ENCODE results near the gene USP4.

USP4 gene

GRCh38 chr3:49339941-49340800, at the start of gene USP4:
Gene USP4 (minus strand): TSS chr3:49340053. CDS start chr3:49340024, 29 bp downstream.
- no peaks in the 10 kb centered on the region for H3K27me3 ChIP-seq (replicated peaks; ENCODE audit: control insufficient read depth, insufficient read depth, low read length)
- H3K9ac ChIP-seq (ENCODE audit: low read length): peak within 1 kb of the TSS; percentile 96
- H3K4me3 ChIP-seq (ENCODE audit: low read length): peak within 1 kb of the TSS; percentile 95
- H3K36me3 ChIP-seq (ENCODE audit: control insufficient read depth, insufficient read depth, low read length, severe bottlenecking): peaks cover 12% of the 10 kb centered on the region
- peaks cover 19% of the 10 kb centered on the region for H3K4me1 ChIP-seq (ENCODE audit: control insufficient read depth, insufficient read depth, low read length)
- DNase-seq (ENCODE audit: low read depth): peak; percentile 90
- H3K9me3 ChIP-seq (ENCODE audit: control insufficient read depth, low read length): no peaks in the 10 kb centered on the region

- H3K4me1 ChIP-seq (ENCODE audit: control insufficient read depth, insufficient read depth, low read length): peaks cover 11% of the 10 kb centered on the region
- no peak overlapping the region for H3K9ac ChIP-seq (ENCODE audit: low read length)
- no peaks in the 10 kb centered on the region for H3K9me3 ChIP-seq (ENCODE audit: control insufficient read depth, low read length)
- H3K36me3 ChIP-seq (ENCODE audit: control insufficient read depth, insufficient read depth, low read length, severe bottlenecking): peaks cover 7% of the 10 kb centered on the region
- no peak overlapping the region for H3K4me3 ChIP-seq (ENCODE audit: low read length)
- DNase-seq (ENCODE audit: low read depth): no peak
- H3K27me3 ChIP-seq (replicated peaks; ENCODE audit: control insufficient read depth, insufficient read depth, low read length): no peaks in the 10 kb centered on the region
These were observed 49.4 kb upstream of the USP4 start for GRCh38 chr3:49389297-49389696.

GRCh38 chr3:49388289-49388820, 48.5 kb upstream of the USP4 start:
- Histone ChIP-seq H3K27me3 (replicated peaks; ENCODE audit: control insufficient read depth, insufficient read depth, low read length) (no peaks in the 10 kb centered on the region), H3K4me1 (ENCODE audit: control insufficient read depth, insufficient read depth, low read length) (peaks cover 11% of the 10 kb centered on the region), H3K9ac (ENCODE audit: low read length) (no peak overlapping the region)

GRCh38 chr3:49387721-49388120, 47.9 kb upstream of the USP4 start:
- Histone ChIP-seq H3K4me3 (ENCODE audit: low read length) (no peak overlapping the region), H3K27me3 (replicated peaks; ENCODE audit: control insufficient read depth, insufficient read depth, low read length) (no peaks in the 10 kb centered on the region), H3K36me3 (ENCODE audit: control insufficient read depth, insufficient read depth, low read length, severe bottlenecking) (peaks cover 5% of the 10 kb centered on the region), H3K9me3 (ENCODE audit: control insufficient read depth, low read length) (no peaks in the 10 kb centered on the region), H3K4me1 (ENCODE audit: control insufficient read depth, insufficient read depth, low read length) (peaks cover 11% of the 10 kb centered on the region), H3K9ac (ENCODE audit: low read length) (no peak overlapping the region)
- no peak for DNase-seq (ENCODE audit: low read depth)

More at GRCh38 chr3:49388289-49388820, 48.5 kb upstream of the USP4 start:
- H3K4me3 ChIP-seq (ENCODE audit: low read length): no peak overlapping the region
- H3K9me3 ChIP-seq (ENCODE audit: control insufficient read depth, low read length): no peaks in the 10 kb centered on the region
- no peak for DNase-seq (ENCODE audit: low read depth)
- H3K36me3 ChIP-seq (ENCODE audit: control insufficient read depth, insufficient read depth, low read length, severe bottlenecking): peaks cover 5% of the 10 kb centered on the region

DNA sequence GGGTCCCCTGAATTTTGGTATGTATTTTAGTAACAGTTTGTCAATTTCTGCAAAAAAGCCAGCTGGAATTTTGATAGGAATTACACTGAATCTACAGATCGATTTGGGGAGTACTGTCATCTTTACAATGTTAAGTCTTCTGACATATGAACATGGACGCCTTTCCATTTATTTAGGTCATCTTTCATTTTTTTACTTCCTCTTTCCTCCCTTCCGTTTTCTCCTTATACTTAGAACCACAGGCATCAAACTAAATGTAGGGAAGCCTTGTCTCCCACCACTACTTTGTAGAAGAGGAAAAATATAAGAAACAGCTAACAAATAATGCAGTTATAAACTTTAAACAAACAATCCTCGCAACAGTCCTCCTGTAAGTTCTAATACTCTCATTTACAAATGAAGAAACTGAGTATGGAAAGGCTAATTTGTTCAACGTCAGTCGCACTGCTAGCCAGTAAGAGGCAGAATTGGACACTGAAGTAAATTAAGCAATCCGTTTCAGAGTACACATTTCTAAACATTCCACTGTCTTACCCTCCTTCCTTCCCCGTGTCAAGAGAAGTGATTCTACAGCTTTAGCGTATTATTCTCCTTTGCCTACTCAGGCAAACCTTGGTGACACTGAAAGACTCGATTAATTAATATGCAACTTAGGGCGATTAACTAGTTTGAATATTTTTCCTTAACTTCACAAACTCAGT, 46.4 kb upstream of the USP4 start:
- H3K27me3 ChIP-seq (replicated peaks; ENCODE audit: control insufficient read depth, insufficient read depth, low read length): no peaks in the 10 kb centered on the region
- H3K9me3 ChIP-seq (ENCODE audit: control insufficient read depth, low read length): no peaks in the 10 kb centered on the region
- no peak for DNase-seq (ENCODE audit: low read depth)
- no peak overlapping the region for H3K4me3 ChIP-seq (ENCODE audit: low read length)
- peaks cover 5% of the 10 kb centered on the region for H3K36me3 ChIP-seq (ENCODE audit: control insufficient read depth, insufficient read depth, low read length, severe bottlenecking)
- H3K4me1 ChIP-seq (ENCODE audit: control insufficient read depth, insufficient read depth, low read length): peaks cover 11% of the 10 kb centered on the region
- no peak overlapping the region for H3K9ac ChIP-seq (ENCODE audit: low read length)

DNA sequence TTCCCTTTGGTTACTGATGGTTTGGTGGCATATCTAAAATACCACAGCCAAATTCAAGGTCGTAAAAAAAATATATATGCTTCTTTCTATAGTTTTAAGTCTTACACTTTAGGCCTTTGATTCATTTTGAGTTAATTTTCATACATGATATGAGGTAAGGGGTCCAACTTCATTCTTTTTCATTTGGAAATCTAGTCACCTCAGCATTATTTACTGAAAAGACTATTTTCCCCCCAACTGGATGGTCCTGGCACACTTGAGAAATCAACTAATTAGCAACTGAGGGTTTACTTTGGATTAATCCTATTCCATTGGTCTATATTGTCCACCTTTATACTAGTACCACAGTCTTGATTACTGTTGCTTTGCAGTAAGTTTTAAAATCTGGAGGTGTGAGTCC, 45.8 kb upstream of the USP4 start:
- Histone ChIP-seq H3K4me1 (ENCODE audit: control insufficient read depth, insufficient read depth, low read length) (peaks cover 11% of the 10 kb centered on the region), H3K4me3 (ENCODE audit: low read length) (no peak overlapping the region), H3K36me3 (ENCODE audit: control insufficient read depth, insufficient read depth, low read length, severe bottlenecking) (peaks cover 5% of the 10 kb centered on the region), H3K9me3 (ENCODE audit: control insufficient read depth, low read length) (no peaks in the 10 kb centered on the region), H3K9ac (ENCODE audit: low read length) (no peak overlapping the region), H3K27me3 (replicated peaks; ENCODE audit: control insufficient read depth, insufficient read depth, low read length) (no peaks in the 10 kb centered on the region)
- DNase-seq (ENCODE audit: low read depth): no peak

DNA sequence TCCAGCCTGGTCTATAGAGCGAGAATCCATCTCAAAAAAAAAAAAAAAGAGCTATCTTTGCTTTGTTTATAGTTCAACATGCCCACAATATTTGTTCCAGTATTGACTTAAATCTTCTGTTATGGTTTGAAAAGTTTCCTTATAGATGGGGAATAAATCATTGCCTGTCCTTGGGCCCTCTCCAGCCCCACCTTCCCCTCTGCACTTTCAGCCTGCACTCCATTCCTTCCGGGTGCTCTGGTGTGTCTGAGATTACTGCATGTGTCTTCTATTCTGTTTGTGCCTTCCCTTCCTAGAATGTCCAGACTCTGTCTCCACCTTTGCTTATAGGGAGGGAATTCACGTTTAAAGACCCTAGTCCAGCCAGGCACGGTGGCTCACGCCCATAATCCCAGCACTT, 43.5 kb upstream of the USP4 start:
- no peak overlapping the region for H3K9ac ChIP-seq (ENCODE audit: low read length)
- peaks cover 19% of the 10 kb centered on the region for H3K4me1 ChIP-seq (ENCODE audit: control insufficient read depth, insufficient read depth, low read length)
- H3K36me3 ChIP-seq (ENCODE audit: control insufficient read depth, insufficient read depth, low read length, severe bottlenecking): peaks cover 3% of the 10 kb centered on the region
- DNase-seq (ENCODE audit: low read depth): no peak
- no peaks in the 10 kb centered on the region for H3K9me3 ChIP-seq (ENCODE audit: control insufficient read depth, low read length)
- H3K27me3 ChIP-seq (replicated peaks; ENCODE audit: control insufficient read depth, insufficient read depth, low read length): no peaks in the 10 kb centered on the region
- no peak overlapping the region for H3K4me3 ChIP-seq (ENCODE audit: low read length)

- peak overlapping the region; percentile 65 for H3K4me3 ChIP-seq (ENCODE audit: low read length)
- H3K36me3 ChIP-seq (ENCODE audit: control insufficient read depth, insufficient read depth, low read length, severe bottlenecking): peaks cover 22% of the 10 kb centered on the region
- H3K27me3 ChIP-seq (replicated peaks; ENCODE audit: control insufficient read depth, insufficient read depth, low read length): no peaks in the 10 kb centered on the region
- no peak overlapping the region for H3K9ac ChIP-seq (ENCODE audit: low read length)
- H3K4me1 ChIP-seq (ENCODE audit: control insufficient read depth, insufficient read depth, low read length): peaks cover 16% of the 10 kb centered on the region
- no peaks in the 10 kb centered on the region for H3K9me3 ChIP-seq (ENCODE audit: control insufficient read depth, low read length)
- peak; percentile 63 for DNase-seq (ENCODE audit: low read depth)
These were observed 38.5 kb upstream of the USP4 start for GRCh38 chr3:49378249-49378895.

- H3K9ac ChIP-seq (ENCODE audit: low read length): no peak overlapping the region
- peaks cover 16% of the 10 kb centered on the region for H3K4me1 ChIP-seq (ENCODE audit: control insufficient read depth, insufficient read depth, low read length)
- no peaks in the 10 kb centered on the region for H3K9me3 ChIP-seq (ENCODE audit: control insufficient read depth, low read length)
- H3K4me3 ChIP-seq (ENCODE audit: low read length): no peak overlapping the region
- no peaks in the 10 kb centered on the region for H3K27me3 ChIP-seq (replicated peaks; ENCODE audit: control insufficient read depth, insufficient read depth, low read length)
- peak; percentile 43 for DNase-seq (ENCODE audit: low read depth)
- H3K36me3 ChIP-seq (ENCODE audit: control insufficient read depth, insufficient read depth, low read length, severe bottlenecking): peaks cover 31% of the 10 kb centered on the region
These were observed 37.6 kb upstream of the USP4 start for GRCh38 chr3:49377483-49377882.

- Histone ChIP-seq H3K4me1 (ENCODE audit: control insufficient read depth, insufficient read depth, low read length) (no peaks in the 10 kb centered on the region), H3K4me3 (ENCODE audit: low read length) (no peak overlapping the region), H3K9me3 (ENCODE audit: control insufficient read depth, low read length) (no peaks in the 10 kb centered on the region), H3K9ac (ENCODE audit: low read length) (no peak overlapping the region), H3K36me3 (ENCODE audit: control insufficient read depth, insufficient read depth, low read length, severe bottlenecking) (peaks cover 75% of the 10 kb centered on the region), H3K27me3 (replicated peaks; ENCODE audit: control insufficient read depth, insufficient read depth, low read length) (no peaks in the 10 kb centered on the region)
- no peak for DNase-seq (ENCODE audit: low read depth)
These were observed 32.1 kb upstream of the USP4 start for GRCh38 chr3:49371946-49372345.

Measured in adipocyte (in vitro differentiated cells).